Measurements from ENCODE around the gene KCNQ1.

GRCh38 chr11:2673871-2674471 is 229.2 kb downstream of the KCNQ1 start:
- TF ChIP-seq POLR2A (IDR thresholded peaks at IDR 0.05; ENCODE audit: low read depth, low read length) (no peak), FOS (IDR thresholded peaks at IDR 0.05; ENCODE audit: borderline replicate concordance, insufficient read depth, low read length) (no peak), CTCF (IDR thresholded peaks at IDR 0.05; ENCODE audit: extremely low read depth in 1 of 2, insufficient read depth in 1 of 2, low read depth in 1 of 2, low read length in 2 of 2) (no peak), MAX (IDR thresholded peaks at IDR 0.05; ENCODE audit: insufficient read depth, insufficient read length) (no peak)
